HG03196 (cell line): ENCODE results near the gene SPCS3.
"Not testable (repeated sequence)": the region's sequence is repeated elsewhere in the genome, so short reads cannot be mapped to it uniquely, and the experiment has no call there.

Experiments used
- ATAC-seq: cut with Tn5 transposase; IDR thresholded peaks from one replicate; pipeline ENCODE4 v1.9.1; 2021; ENCODE audit not compliant: unreplicated experiment

The SPCS3 gene

DNA sequence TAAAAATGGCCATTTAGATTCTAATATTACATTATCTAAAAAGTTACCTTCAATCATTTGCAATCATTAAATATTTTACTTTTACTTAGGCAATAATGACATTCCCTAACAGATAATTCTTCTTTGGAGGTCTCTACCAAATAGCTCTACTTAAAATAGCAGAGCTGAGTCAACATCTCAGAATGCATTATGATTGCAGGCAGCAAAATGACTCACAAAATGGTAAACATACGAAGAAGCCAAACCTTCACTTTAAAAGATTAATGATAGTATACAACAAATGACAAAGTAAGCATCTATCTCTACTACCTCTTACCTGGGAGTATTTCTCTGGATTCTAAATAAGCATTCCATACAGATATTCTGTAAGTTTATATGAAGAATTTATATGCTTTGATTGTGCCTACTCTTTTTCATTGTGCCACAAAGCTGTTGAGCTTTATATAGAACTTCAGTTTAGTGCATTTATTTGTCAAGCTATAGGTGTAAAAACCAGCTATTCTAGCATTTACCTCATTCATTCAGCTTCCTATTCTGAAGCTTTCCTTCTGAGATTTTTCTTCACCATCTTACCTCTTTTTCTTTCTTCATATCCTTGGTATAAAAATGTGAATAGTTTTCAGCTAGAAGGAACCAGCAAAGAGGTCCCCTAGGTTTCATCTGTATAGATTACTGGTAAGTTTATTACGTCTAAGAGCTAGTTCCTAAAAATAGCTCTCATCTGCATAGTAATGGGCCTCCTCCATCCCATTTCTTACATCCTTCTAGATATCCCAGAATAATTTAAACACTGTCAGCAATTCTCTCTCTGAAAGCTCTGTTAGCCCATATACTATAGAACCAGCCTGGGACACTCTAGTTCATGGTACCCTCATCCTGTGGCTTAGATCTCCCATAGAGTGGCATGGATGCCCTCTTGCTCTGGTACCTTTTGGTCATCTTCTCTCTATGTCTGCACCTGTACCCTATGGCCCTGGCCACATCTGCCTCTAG is 17.2 kb upstream of the SPCS3 start:
- no peak for ATAC-seq

DNA sequence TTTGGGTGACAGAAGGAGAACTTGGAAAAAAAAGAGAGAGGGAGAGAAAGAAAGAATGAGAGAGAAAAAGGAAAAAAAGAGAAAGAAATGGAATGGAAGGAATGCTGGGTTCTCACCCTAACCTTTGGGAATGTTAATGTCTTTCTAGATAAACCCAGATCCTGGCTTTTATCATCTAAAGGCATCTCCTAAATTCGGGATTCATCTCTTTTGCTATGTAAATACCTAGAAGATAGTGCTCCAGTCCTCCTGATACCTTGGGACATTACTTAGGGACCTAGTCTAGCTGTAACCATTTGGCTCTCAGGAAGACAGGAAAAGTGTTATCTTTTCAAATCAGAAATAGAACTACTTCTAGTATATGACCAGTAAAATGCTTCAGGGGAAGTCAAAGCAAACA is 15.8 kb upstream of the SPCS3 start:
- ATAC-seq = no peak

DNA sequence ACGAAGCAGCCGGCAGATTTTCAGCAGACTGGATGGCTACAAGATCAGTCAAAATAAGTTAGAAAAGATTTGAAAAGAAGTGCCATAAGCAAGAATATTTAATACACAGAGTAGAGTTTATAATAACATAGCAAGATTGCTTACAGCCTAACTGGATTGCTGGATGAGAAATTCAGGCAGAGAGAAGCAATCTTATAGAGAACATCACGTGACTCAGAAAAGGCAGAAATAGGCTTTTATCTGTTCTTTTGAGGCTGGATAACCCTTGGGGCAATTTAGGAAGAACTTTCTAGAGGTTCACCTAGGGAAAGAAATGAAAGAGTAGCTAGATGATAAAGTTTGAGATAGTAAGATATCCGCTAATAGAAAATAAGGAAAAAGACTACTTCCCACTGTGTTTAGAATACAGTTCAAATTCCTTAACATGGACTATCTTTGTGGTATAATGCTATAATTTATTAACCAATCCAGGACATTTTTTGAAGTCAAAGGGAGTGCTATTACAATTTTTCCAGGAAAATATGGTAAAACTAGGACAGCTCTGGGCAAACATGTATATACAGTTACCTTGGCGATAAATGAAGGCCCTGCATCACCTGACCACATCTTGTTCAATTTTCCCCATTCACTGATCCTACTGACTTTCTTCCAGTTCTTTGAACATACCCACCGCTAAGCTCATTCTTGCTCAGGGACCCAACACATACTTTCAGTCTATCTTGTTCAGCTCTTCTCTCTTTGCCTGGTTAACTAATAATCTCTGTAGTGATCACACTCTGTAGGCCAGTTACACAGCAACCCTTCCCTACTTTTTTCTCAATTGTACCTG is 12.7 kb upstream of the SPCS3 start:
- ATAC-seq = no peak

DNA sequence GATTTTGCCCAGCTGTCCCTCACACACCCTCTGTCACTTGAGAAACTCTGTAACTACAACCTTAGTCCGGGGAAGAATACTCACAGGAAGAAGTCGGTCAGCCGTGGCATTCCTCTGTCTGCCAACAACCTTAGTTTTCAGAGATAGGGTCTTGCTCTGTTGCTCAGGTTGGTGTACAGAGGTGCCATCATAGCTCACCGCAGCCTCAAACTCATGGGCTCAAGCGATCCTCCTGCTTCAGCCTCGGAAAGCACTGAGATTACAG is 12.2 kb upstream of the SPCS3 start:
- no peak for ATAC-seq

DNA sequence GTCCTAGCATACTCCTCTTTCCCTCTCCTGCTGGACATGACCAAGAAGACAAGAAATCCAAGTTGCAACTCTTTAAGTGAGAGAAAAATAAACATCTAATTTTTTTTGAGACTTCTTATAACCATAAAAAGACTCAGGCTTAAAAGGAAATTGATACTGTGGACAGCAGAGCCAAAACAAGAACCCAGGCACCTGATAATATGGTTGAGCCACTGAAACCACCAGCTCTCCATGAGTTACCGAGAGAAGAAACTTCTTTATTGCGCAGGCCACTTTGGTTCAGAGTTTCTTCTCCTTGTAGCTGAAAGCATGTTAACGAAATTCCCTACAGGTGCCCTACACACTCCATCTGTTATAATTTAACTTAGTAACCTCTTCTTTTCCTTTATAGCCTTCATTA is 11.3 kb upstream of the SPCS3 start:
- ATAC-seq = peak; percentile 63

DNA sequence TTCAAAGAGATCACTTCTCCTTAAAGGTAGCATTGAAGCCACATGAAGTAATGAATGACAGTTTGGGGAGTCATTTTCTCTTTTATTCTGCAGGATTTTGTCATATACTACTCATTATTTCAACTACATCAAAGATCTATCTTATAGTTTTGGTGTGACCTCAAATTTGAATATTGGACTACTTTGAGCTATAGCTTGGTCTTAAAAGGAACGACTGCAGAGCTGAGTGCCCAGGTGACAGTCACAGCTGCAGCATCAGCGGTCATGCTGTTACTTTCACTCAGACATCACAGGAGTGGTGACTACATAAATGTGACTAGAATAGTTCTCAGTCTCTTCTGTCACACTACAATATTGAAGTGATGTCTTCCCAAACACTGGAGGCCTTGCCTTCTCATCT is 10.7 kb upstream of the SPCS3 start:
- ATAC-seq = peak; percentile 99

DNA sequence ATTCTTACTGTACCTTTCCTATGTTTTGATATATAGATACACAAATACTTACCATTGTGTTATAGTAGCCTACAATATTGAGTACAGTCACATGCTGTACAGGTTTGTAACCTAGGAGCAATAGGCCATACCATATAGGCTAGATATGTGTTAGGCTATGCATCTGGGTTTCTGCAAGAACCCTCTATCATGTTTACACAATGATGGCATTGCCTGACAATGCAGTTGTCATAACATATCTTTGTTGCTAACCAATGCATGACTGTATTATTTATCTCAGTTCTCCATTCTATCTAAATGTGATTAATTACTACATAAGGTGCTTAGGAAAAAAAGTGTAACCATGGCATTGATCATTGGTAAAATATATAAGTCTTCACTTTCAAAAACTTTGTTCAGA is 10.0 kb upstream of the SPCS3 start:
- ATAC-seq = no peak

DNA sequence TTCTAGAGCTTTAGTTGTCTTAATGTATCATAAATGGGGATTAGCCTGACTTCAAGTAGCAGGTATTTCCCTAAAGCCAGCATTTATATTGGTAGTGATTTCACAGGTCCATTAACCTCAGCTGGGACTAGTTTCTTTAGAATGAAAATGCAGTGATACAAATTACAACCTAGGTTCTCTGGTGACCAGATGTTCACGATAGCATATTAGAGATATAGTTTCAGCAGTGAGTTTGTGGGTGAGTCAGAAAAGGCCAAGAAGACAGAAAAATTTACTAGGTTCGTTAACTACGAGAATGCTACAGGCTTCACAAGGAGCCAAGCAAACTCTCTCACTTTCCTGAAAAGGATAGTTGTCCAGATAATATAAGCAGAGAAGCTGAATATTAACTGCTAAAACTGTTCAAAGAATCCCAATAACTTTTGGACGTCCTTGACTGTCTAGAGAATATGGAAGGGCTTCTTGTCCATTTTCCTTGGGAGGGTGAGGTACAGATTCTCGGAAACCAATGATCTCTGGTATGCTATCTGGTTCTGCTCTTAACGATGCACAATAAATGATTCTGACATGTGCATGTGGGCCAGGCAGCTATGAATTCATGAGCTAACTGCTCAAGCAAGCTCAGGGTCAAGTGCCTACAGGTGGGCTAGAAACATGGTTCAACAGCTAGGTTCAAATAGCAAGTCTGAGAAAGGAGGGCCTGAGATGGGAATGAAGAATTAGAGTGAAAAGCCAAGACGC is 6.0 kb upstream of the SPCS3 start:
- no peak for ATAC-seq

DNA sequence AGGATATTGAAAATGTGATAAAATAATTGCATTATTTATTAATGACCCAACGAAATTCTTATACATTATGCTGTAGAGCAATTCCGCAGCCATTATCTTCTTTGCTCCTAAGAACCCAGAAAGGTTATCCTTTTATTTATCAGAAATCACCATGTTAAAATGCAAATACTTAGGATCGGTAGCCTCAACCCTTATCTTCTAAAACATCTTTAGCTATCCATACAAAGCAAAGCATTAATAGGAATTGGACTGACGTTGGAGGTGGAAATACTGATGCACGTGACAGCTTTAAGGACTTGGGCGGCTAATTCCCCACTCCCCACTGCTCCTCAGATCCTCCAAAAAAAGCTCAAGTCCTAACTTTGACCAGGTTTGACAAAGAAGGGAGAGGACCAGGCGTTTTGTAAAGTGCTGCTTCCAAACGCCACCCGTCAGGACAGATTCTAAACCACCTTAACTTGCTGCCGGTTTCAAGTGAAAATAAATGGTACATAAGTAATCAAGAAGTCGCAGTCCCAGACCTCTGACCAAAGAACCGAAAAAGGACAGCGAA is 539 bp upstream of the SPCS3 start:
- ATAC-seq = no peak

DNA sequence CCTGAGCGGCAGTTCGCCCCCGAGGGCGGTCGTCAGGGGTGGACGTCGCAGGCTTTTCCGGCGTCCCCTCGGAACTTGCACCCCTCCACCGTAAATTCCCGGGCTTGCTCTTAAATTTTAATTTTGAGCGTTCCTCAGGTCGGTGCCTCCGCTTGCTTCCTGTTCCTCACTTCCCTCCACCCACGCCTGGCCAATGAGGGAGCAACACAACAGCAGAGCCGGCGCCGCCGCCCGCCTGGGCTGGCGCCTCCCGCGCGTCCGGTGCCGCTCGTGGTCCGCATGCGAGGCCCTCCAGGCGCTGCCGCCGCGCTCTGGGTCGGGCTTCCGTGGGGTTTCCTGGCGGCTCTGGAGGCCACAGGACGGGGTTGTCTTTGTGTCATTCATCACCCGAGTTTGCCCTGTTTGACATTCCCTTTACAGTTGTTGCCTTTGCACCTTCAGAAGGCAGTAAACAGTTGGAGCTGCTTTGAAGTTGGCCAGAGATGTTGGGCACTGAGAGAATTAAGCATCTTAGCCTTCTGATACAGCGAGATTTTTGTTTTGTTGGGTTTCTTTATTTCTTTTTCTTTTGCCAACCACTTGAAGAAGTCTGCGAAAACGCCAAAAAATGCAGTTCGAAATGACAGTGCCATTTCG is 692 bp downstream of the SPCS3 start:
- ATAC-seq = peak; percentile 87

DNA sequence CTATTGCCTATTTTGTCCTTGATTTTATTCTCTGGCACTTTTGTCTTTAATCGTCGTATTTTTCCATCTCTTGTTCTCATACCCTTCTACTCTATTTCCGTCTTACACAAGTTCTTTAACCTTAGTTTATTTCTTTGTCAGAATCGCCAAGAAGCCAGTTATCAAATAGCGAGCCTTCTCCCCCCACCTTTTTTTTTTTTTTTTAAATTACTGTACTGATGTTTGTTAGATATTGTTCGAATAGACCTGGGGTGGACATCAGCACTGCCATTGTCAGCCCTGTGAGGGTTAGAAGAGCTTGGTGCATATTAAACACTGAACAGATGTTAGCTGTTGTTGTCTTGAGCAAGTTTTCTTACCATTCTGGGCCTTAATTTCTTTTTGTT is 1.2 kb downstream of the SPCS3 start:
- ATAC-seq = no peak

DNA sequence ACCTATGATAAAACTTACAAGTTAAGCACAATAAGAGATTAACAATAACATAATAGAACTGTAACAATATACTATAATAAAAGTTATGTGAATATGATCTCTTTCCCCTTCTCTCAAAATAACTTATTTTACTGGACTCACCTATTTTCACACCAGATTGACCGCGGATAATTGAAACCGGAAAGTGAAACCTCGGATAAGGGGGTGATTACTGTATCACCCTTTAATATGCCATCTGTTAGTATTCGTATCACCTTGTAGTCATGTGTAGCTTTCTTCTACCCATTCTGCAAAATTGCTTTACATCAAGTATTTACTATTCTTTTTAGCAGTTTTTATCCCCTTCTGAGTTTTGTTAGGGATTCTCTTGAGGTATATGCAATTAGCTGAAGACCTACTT is 1.8 kb downstream of the SPCS3 start:
- ATAC-seq = no peak

DNA sequence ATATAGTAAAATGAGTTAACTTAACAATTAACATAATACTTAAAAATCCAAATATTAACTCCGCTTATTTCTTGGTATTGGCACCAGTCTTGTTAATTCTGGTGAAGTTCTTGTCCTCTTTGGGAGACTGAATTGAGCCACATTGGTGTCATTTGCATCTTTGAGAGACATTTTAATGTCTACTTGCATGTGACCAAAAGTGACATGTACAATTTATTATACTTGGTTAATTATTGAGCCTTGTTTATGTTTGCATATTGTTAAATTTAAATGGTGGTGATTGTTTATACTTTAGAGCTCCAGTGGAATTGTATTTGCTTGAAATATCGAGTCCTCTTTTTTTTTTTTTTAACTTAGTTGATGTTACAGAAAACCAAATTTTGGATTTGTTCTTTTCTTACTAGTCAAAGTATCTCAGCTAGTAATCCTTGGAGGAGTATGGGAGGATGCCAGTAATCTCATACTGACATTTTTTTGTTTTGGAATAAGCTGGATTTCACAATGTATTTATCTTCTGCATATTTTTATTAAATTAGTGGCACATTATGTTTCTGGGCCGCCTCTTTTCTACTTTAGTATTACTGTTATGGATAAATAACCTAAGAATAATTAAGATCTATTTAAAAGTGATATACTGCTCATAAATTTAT is 3.9 kb downstream of the SPCS3 start:
- no peak for ATAC-seq

DNA sequence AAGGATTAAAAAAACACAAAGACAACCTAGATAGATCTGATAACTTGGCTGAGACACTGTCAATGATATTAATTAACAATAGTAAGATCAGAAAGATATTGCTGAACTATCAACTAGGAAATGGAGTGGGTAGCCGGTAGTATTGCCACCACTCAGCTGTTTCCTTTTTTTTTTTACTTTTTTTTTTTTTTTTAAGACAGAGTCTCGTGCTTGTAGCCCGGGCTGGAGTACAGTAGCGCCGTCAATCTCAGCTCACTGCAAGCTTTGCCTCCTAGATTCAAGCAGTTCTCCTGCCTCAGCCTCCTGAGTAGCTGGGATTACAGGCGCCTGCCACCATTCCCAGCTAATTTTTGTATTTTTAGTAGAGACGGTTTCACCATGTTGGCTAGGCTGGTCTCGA is 5.1 kb downstream of the SPCS3 start:
- ATAC-seq = not testable (repeated sequence)

DNA sequence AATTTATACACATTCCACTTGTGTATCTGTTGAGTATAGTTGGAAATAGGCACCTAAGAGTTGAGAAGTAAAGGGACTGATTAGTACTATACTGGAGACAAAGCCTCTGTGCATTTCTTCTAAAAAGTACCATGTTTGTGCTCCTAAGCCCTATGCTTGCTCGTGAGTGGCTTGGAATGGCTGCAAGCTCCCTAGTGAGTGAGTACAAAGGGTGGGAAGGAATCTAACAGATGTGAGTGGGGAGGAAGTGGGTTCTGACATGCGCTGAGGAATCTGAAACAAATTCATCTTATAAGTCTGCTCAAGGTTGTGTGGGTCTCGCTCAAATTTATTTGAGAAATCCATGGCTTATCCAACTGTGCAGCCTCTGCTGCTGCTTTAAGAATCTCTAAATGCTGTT is 13.3 kb downstream of the SPCS3 start:
- ATAC-seq = no peak

DNA sequence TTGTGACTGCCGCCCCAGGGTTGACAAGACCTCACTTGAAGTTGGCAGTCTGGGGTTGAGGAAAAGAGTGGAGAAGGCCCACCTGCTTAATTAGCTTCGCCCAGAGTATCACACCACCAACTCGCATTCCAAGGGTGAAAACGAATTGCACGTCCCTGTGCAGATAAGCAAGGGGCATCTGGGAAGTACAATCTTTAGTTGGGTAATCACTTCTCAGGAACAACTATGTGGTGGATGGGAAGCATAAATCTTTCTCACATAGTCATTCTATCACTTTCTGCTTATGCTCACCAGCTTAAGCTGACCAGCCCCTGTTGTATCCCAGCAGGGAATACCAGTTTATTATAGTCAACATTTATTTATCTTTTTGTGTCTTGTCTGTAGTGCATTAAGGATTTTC is 14.3 kb downstream of the SPCS3 start:
- no peak for ATAC-seq

DNA sequence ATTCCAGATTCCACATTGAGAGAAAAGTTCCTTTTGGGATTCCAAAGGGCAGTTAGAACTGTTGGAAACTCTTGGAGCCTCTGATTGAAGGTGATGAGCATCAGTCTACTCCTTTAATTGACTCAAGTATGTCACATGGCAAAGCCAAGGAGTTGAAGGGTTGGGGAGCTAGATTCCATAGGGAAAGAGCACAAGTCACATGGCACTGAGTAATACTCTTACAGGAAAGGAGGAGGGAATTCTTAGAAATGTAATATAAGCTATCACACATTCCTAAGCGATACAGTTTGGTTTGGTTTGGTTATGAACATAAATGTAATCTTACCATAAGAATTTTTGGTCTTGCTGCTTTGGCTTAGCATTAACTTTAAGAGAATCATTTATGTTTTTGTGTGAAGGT is 15.7 kb downstream of the SPCS3 start:
- ATAC-seq = no peak

DNA sequence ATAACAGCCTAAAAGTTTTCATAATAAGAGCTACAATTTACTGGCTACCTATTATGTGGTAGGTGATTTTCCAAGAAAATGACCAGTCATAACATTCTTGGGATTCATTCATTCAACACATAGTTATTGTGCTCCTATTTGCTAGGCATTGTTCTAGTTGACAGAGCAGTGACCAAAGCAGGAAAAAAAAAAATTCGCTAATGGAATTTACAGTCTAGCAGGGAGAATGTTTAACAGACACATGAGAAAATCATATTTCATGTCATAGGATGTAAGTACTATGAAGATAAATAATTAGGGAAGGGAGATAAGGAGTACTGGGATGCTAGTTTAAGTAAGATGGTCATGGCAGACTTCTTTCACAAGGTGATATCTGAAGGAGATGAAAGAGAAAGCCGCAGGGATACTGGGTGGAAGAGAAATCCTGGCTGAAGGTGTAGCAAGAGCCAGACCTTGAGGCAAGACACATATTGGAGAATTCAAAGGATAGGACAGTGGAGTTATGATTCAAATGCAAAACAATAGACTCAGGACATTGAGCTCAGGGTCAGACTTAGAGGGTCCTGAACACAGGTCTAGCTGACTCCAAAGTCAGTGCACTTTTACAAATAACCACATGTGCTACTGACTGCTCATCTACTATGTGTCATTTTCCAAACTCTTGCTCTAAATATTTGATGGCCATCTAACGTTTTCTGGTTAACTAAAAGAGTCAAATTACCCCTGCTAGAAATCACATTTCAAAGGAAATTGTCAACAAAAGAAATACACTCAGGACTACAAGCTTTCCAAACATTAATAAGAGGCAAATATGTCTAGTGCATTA is 20.4 kb downstream of the SPCS3 start:
- ATAC-seq = no peak

DNA sequence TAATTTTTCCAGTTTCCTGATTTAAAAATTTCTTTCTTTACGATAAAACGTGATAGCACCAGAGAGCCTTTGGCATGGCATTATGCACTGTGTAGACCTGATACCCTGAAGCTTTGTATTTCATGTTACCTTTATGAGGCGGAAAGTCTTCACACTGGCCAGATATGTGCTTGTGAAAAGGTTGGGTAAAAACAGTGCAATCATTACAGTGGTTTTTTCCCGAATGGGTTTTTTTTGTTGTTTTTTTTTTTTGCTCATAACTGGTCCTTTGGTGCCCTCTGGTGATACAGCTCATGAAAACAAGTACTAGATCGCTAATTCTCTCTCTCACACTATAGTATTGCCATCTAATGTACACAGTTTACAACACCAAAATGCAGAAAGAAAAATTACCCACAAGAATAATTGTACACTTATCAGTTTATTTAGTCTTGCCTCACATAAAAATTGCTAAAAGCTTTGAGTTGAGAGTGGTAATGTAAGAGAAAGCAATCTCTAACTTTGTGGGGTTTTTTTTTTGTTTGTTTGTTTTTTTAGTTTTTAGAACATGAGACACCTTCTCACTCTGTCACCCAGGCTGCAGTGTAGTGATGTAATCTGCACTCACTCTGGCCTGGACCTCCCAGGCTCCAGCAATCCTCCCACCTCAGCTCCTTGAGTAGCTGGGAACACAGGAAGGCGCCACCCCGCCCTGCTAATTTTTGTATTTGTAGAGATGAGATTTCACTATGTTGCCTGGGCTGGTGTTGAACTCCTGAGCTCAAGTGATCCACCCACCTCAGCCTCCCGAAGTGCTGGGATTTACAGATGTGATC is 21.3 kb downstream of the SPCS3 start:
- peak; percentile 66 for ATAC-seq
